HG03066 (cell line): ENCODE measurements around the gene EID2B.

Experiments used
- ATAC-seq: cut with Tn5 transposase; IDR thresholded peaks from one replicate; pipeline ENCODE4 v1.9.1; 2021; ENCODE audit warnings: low read depth; ENCODE audit not compliant: unreplicated experiment

EID2B gene

GRCh38 chr19:39500543-39500942 is 32.1 kb downstream of the EID2B start:
- no peak for ATAC-seq

- ATAC-seq = no peak
These were observed 32.7 kb downstream of the EID2B start for GRCh38 chr19:39499932-39500331.

- no peak for ATAC-seq
These were observed 33.6 kb downstream of the EID2B start, which contains the start of gene DLL3 for GRCh38 chr19:39498798-39499642. Gene DLL3, plus strand, starts transcription at chr19:39498947. Its CDS starts 28 bp downstream, at chr19:39498975.

- ATAC-seq = no peak
These were observed 34.5 kb downstream of the EID2B start for GRCh38 chr19:39497996-39498797.

- no peak for ATAC-seq
These were observed 35.0 kb downstream of the EID2B start for GRCh38 chr19:39497701-39497995.

GRCh38 chr19:39496063-39496462 is 36.6 kb downstream of the EID2B start:
- ATAC-seq = no peak

- ATAC-seq = no peak
These were observed 38.0 kb downstream of the EID2B start for GRCh38 chr19:39494661-39495060.

GRCh38 chr19:39492788-39493187 is 39.9 kb downstream of the EID2B start:
- no peak for ATAC-seq

- ATAC-seq = no peak
These were observed 40.4 kb downstream of the EID2B start for GRCh38 chr19:39492225-39492624.

- ATAC-seq = no peak
These were observed 42.9 kb downstream of the EID2B start for GRCh38 chr19:39489756-39490155.

- no peak for ATAC-seq
These were observed 49.5 kb downstream of the EID2B start for GRCh38 chr19:39483141-39483540.

GRCh38 chr19:39481676-39482075 is 51.0 kb downstream of the EID2B start:
- ATAC-seq = no peak

GRCh38 chr19:39481229-39481545 is 51.5 kb downstream of the EID2B start:
- ATAC-seq = no peak
